CD4-positive, alpha-beta T cell treated with Interleukin-17A for 1 hour (primary cell): ENCODE data around the gene EMX2.
"Not testable (repeated sequence)": the region's sequence is repeated elsewhere in the genome, so short reads cannot be mapped to it uniquely, and the experiment has no call there.

ENCODE experiments used
- DNase-seq: peaks from one replicate; pipeline ENCODE4 v3.0.0-alpha.2; 2020

EMX2 gene

GRCh38 chr10:117562896-117563737 is 20.6 kb downstream of the EMX2 start:
- DNase-seq, result no peak

GRCh38 chr10:117563780-117564179 is 21.2 kb downstream of the EMX2 start:
- DNase-seq, result no peak

GRCh38 chr10:117565068-117565467 is 22.5 kb downstream of the EMX2 start:
- DNase-seq, result no peak

- DNase-seq, result no peak
Measured at GRCh38 chr10:117568334-117568733, 25.8 kb downstream of the EMX2 start.

- DNase-seq, result no peak
Measured at GRCh38 chr10:117569610-117570390, 27.3 kb downstream of the EMX2 start.

- no peak for DNase-seq
Measured at GRCh38 chr10:117570880-117571279, 28.3 kb downstream of the EMX2 start.

GRCh38 chr10:117574498-117575146 is 32.1 kb downstream of the EMX2 start:
- no peak for DNase-seq

- DNase-seq, result no peak
Measured at GRCh38 chr10:117578490-117578889, 35.9 kb downstream of the EMX2 start.

- DNase-seq, result no peak
Measured at GRCh38 chr10:117578999-117579590, 36.5 kb downstream of the EMX2 start.

GRCh38 chr10:117581961-117582360 is 39.4 kb downstream of the EMX2 start:
- DNase-seq, result no peak

- not testable (repeated sequence) for DNase-seq
Measured at GRCh38 chr10:117584831-117585230, 42.3 kb downstream of the EMX2 start.

- no peak for DNase-seq
Measured at GRCh38 chr10:117587036-117587435, 44.5 kb downstream of the EMX2 start.

GRCh38 chr10:117590101-117590875 is 47.7 kb downstream of the EMX2 start:
- no peak for DNase-seq

GRCh38 chr10:117591043-117591442 is 48.5 kb downstream of the EMX2 start:
- no peak for DNase-seq

GRCh38 chr10:117594722-117595121 is 52.2 kb downstream of the EMX2 start:
- DNase-seq, result no peak

- DNase-seq, result no peak
Measured at GRCh38 chr10:117596706-117597105, 54.2 kb downstream of the EMX2 start.

GRCh38 chr10:117597216-117597615 is 54.7 kb downstream of the EMX2 start:
- no peak for DNase-seq
